ENCODE measurements around the gene STUB1.

The STUB1 gene

GRCh38 chr16:641326-642188 is 38.7 kb upstream of the STUB1 start, which contains the start of gene MCRIP2:
MCRIP2 (plus strand) TSS chr16:641828; CDS start chr16:641992, 164 bp downstream.
- no peak for TF ChIP-seq ZFX (IDR thresholded peaks at IDR 0.05)
- no peak for TF ChIP-seq CTCF (conservative IDR thresholded peaks at IDR 0.05)
- H3K27ac ChIP-seq, result peak within 1 kb of the TSS; percentile 99

GRCh38 chr16:642189-643049 is 37.8 kb upstream of the STUB1 start:
- H3K27ac ChIP-seq, result peak overlapping the region; percentile 99
- no peak for TF ChIP-seq CTCF (conservative IDR thresholded peaks at IDR 0.05)
- TF ChIP-seq ZFX (IDR thresholded peaks at IDR 0.05), result peak; percentile 82

GRCh38 chr16:643050-643368 is 37.2 kb upstream of the STUB1 start:
- TF ChIP-seq ZFX (IDR thresholded peaks at IDR 0.05) (no peak), CTCF (conservative IDR thresholded peaks at IDR 0.05) (no peak)
- H3K27ac ChIP-seq, result peak overlapping the region; percentile 99

GRCh38 chr16:644556-644955 is 35.7 kb upstream of the STUB1 start:
- peak overlapping the region; percentile 99; the same call in 1 of the 2 replicates for H3K27ac ChIP-seq
- TF ChIP-seq ZFX (IDR thresholded peaks at IDR 0.05) (no peak), CTCF (conservative IDR thresholded peaks at IDR 0.05) (no peak)

- peak overlapping the region; percentile 99 for H3K27ac ChIP-seq
- TF ChIP-seq ZFX (IDR thresholded peaks at IDR 0.05), result no peak
Observed at GRCh38 chr16:645852-646678, 34.1 kb upstream of the STUB1 start.

GRCh38 chr16:646679-647172 is 33.5 kb upstream of the STUB1 start:
- TF ChIP-seq ZFX (IDR thresholded peaks at IDR 0.05) (no peak), CTCF (conservative IDR thresholded peaks at IDR 0.05) (no peak)
- peak overlapping the region; percentile 99 for H3K27ac ChIP-seq

- H3K27ac ChIP-seq, result peak overlapping the region; percentile 99
- no peak for TF ChIP-seq ZFX (IDR thresholded peaks at IDR 0.05)
- no peak for TF ChIP-seq CTCF (conservative IDR thresholded peaks at IDR 0.05)
Observed at GRCh38 chr16:647173-647902, 32.9 kb upstream of the STUB1 start.

Measured in C4-2B (cell line).